ENCODE results near the gene RCC1.
"Not testable (repeated sequence)": the region's sequence is repeated elsewhere in the genome, so short reads cannot be mapped to it uniquely, and the experiment has no call there.

RCC1 gene

GRCh38 chr1:28510970-28511440 lies 5.2 kb downstream of the RCC1 start:
- no peak for FAIRE-seq
- no peak for DNase-seq (ENCODE audit: insufficient read length, low spot score)

DNA sequence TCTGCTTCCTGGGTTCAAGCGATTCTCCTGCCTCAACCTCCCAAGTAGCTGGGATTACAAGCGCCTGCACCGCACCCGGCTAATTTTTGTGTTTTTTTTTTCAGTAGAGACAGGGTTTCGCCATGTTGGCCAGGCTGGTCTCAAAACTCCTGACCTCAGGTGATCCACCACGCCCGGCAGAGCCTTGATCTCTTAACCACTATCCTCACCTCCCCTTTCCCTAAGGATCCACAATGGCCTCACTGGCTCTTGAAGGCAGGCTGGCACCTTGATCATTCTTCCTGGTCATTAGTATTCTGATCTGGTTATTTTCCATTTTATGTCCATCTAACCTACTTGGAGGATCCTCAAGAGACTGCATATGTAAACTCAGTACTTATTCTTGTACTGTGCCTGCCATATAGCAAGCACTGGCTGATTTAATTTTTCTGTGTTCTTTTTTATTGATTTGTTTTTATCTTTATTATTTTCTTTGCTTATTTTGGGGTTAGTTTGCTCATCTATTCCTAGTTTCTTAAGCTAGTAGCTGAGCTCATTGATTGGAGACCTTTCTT lies 6.3 kb downstream of the RCC1 start:
- FAIRE-seq (no peak), DNase-seq (ENCODE audit: insufficient read length, low spot score) (no peak)

DNA sequence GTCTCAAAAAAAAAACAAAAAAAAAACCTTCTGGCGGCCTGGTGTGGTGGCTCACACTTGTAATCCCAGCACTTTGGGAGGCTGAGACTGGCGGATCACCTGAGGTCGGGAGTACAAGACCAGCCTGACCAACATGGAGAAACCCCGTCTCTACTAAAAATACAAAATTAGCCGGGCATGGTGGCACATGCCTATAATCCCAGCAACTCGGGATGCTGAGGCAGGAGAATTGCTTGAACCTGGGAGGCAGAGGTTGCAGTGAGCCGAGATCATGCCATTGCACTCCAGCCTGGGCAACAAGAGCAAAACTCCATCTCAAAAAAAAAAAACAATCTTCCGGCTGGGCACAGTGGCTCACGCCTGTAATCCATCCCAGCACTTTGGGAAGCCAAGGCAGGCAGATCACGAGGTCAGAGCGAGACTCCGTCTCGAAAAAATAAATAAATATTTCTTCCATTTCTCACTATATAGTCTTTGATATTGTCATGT lies 8.6 kb downstream of the RCC1 start:
- DNase-seq (ENCODE audit: insufficient read length, low spot score); FAIRE-seq: not testable (repeated sequence)

GRCh38 chr1:28516518-28516956 lies 10.7 kb downstream of the RCC1 start:
- DNase-seq (ENCODE audit: insufficient read length, low spot score) (no peak), FAIRE-seq (no peak)

DNA sequence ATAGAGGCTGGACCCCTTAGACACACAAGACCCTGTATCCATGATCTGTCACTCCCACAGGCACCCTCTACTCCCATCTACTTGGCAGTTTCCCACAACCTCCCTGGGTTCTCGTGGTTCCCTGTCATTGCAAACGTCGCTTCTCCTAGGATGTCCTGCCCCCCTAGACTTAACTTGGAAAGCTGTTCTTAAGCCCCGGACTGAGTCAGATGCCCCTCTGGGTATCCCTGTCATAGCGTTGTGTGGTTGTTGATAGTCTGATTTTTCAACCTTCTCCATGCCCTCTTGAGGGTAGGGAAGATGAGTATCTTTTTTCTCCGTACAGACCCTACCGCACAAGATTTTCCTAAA lies 11.8 kb downstream of the RCC1 start:
- no peak for FAIRE-seq
- DNase-seq (ENCODE audit: insufficient read length, low spot score), result no peak

GRCh38 chr1:28518000-28518744 lies 12.3 kb downstream of the RCC1 start:
- DNase-seq (ENCODE audit: insufficient read length, low spot score), result peak; percentile 91
- no peak for FAIRE-seq

DNA sequence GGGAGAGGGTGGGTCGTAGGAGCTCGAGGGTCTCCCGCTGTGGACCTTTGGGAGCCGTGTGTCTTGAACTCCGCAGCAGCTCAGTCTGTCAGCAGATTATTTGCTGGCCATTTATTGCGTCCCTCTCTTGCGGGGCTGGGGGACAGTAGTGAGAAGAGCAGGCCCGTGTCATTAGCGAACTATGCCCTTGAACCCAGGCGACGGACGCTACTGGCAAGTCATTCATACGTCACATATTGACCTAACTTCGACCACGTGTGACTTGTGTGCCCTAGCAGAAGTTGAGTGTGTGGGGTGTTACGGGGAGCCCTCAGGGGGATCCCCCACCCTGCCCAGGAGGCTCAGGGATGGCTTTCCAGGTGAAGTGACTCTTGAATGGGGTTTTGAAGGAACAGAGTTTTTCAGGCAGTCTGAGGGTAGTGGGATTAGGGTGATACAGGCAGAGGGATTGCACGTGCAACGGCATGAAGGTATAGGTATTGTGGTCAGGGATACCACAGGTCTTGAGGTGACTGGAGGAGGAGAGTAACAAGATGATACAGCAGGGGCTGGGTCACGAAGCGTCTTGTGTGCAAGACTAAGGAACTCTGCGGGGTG lies 13.0 kb downstream of the RCC1 start:
- DNase-seq (ENCODE audit: insufficient read length, low spot score), result no peak

GRCh38 chr1:28519946-28520725 lies 14.3 kb downstream of the RCC1 start:
- DNase-seq (ENCODE audit: insufficient read length, low spot score), result no peak
- FAIRE-seq, result no peak

More for the DNA sequence above, 13.0 kb downstream of the RCC1 start:
- no peak for FAIRE-seq

DNA sequence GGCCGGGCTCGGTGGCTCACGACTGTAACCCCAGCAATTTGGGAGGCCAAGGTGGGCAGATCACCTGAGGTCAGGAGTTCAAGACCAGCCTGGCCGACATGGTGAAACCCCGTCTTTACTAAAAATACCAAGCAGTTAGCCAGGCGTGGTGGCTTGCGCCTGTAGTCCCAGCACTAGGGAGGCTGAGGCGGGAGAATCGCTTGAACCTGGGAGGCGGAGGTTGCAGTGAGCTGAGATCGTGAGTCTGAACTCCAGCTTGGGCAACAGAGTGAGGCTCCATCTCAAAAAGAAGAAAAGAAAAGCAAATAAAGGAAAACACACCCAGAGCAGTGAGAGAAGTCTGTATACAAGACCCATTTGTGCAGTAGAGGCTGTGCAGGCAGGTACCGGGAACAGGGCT lies 15.0 kb downstream of the RCC1 start:
- FAIRE-seq; DNase-seq (ENCODE audit: insufficient read length, low spot score): not testable (repeated sequence)

- no peak for FAIRE-seq
- no peak for DNase-seq (ENCODE audit: insufficient read length, low spot score)
Observed at GRCh38 chr1:28521502-28522164, 15.8 kb downstream of the RCC1 start.

- not testable (repeated sequence) for DNase-seq (ENCODE audit: insufficient read length, low spot score); FAIRE-seq
Observed at GRCh38 chr1:28522537-28522936, 16.7 kb downstream of the RCC1 start.

DNA sequence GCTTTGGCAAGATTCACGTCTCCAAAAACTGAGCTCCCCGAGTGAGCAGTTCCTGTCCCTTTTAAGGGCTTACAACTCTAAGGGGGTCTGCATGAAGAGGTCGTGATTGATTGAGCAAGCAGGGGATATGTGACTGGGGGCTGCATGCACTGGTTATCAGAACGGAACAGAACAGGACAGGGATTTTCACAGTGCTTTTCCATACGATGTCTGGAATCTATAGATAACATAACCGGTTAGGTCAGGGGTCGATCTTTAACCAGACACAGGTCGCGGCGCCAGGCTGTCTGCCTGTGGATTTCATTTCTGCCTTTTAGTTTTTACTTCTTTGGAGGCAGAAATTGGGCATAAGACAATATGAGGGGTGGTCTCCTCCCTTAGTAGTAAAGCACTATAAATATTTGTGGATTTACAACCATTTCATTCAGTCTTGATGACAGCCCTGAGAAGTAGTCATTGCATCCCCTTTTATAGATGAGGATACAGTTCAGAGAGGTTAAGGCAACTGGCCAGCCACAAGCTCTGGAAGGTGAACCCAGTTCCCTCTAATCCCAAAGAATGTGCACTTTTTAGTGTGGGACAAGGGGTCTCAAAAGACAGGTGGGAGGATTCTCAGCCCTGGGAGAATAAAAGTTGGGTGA lies 19.3 kb downstream of the RCC1 start:
- FAIRE-seq; DNase-seq (ENCODE audit: insufficient read length, low spot score): not testable (repeated sequence)

GRCh38 chr1:28526886-28527285 lies 21.0 kb downstream of the RCC1 start:
- no peak for DNase-seq (ENCODE audit: insufficient read length, low spot score)
- no peak for FAIRE-seq

- DNase-seq (ENCODE audit: insufficient read length, low spot score), result no peak
- no peak for FAIRE-seq
Observed at GRCh38 chr1:28530456-28530855, 24.6 kb downstream of the RCC1 start.

- FAIRE-seq (no peak), DNase-seq (ENCODE audit: insufficient read length, low spot score) (no peak)
Observed at GRCh38 chr1:28534671-28535070, 28.8 kb downstream of the RCC1 start.

DNA sequence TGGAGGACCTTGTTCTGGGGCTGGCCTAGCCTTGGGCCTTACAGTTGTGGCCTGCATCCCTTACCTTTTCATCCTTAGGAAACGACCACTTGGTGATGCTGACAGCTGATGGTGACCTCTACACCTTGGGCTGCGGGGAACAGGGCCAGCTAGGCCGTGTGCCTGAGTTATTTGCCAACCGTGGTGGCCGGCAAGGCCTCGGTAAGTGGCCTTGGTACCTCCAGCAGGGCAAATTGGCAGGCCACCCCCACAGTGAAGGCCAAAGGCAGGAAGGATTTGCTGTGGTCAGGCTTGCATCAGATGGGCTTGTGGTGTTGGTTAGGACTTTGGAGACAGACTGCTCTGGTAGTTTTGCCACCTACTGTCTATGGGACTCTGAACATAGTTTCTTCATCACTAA lies 29.3 kb downstream of the RCC1 start:
- FAIRE-seq, result no peak
- no peak for DNase-seq (ENCODE audit: insufficient read length, low spot score)

DNA sequence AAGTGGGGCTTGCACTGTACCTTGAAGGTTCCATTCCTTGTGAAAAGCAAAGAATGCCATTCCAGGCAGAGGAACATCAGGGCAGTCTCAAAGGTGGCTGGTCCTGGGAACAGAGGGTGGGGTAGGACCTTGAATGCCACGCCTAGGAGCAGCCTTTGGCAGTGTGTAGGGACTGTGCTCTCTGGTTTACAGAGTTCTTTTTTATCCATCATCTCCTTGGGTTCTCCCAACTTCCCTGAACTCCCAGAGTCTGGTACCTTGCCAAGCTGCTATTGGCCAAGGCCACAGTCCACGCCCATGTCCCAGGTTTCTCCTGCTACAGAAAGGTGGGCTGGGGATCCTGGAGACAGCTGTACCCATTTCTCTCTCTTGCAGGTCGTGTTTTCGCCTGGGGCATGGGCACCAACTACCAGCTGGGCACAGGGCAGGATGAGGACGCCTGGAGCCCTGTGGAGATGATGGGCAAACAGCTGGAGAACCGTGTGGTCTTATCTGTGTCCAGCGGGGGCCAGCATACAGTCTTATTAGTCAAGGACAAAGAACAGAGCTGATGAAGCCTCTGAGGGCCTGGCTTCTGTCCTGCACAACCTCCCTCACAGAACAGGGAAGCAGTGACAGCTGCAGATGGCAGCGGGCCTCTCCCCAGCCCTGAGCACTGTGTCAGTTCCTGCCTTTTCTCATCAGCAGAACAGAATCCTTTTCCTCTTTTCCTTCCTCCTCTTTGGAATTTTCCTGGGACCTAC lies 31.8 kb downstream of the RCC1 start:
- DNase-seq (ENCODE audit: insufficient read length, low spot score) (no peak), FAIRE-seq (no peak)

DNA sequence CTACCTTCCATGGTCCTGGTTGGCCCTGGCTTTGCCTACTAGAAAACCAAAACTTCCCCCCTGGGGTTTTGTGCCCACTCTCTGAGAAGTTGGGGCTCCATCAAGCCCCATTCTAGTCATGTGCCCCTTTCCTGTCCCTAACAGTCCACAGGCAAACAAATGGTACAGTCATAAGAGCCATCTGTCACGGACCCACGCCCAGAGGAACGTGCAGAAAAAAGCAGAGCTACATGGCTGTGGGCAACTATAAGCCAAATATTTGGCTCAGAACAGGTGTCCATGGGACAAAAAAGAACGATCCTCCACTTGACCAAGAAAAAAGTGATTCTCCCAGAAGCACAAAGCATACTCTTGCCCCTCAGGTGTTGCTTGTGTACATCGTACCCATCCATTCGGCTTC lies 32.4 kb downstream of the RCC1 start:
- no peak for FAIRE-seq
- DNase-seq (ENCODE audit: insufficient read length, low spot score), result no peak

DNA sequence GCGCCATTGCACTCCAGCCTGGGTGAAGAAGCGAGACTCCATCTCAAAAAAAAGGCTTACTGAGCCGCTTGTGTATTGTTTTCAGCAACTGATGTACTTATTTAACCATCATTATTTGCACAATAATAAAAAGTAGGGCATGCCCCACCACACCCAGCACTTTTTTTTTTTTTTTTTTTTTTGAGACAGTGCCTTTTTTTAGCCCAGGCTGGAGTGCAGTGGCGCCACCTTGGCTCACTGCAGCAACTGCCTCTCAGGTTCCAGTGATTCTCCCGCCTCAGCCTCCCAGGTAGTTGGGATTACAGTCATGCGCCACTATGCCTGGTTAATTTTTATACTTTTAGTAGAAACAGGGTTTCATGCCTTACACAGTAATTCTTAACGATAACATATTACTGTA lies 34.8 kb downstream of the RCC1 start:
- DNase-seq (ENCODE audit: insufficient read length, low spot score) (no peak), FAIRE-seq (no peak)
